ENCODE measurements around the gene GUCY2C.
A peak's percentile ranks its signal among the peaks of the same experiment; 100 is the strongest.

Gene GUCY2C

DNA sequence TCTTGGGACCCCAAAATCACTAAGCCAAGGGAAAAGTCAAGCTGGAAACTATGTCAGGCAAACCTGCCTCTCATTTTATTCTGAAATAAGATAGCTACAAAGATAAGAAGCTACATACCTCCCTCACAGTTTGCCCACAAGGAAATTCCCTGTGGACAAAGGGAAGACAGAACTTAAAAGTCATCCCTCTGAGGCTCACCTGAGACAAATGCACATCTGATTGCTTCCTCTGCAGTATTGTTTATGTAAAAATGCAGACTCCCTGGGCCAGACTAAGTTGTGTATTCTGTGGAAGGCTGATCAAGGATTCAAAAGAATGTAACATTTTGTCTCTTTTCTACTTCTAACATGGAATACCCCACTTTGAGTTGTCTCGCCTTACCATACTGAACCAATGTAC is 126.2 kb downstream of the GUCY2C start:
- TF ChIP-seq CTCF (IDR thresholded peaks at IDR 0.05; ENCODE audit: insufficient read depth, low read depth, low read length, missing control alignments), result no peak
- no peak overlapping the region for H3K4me3 ChIP-seq (ENCODE audit: low read depth, low read length)
- no peak for DNase-seq (ENCODE audit: low read depth)

DNA sequence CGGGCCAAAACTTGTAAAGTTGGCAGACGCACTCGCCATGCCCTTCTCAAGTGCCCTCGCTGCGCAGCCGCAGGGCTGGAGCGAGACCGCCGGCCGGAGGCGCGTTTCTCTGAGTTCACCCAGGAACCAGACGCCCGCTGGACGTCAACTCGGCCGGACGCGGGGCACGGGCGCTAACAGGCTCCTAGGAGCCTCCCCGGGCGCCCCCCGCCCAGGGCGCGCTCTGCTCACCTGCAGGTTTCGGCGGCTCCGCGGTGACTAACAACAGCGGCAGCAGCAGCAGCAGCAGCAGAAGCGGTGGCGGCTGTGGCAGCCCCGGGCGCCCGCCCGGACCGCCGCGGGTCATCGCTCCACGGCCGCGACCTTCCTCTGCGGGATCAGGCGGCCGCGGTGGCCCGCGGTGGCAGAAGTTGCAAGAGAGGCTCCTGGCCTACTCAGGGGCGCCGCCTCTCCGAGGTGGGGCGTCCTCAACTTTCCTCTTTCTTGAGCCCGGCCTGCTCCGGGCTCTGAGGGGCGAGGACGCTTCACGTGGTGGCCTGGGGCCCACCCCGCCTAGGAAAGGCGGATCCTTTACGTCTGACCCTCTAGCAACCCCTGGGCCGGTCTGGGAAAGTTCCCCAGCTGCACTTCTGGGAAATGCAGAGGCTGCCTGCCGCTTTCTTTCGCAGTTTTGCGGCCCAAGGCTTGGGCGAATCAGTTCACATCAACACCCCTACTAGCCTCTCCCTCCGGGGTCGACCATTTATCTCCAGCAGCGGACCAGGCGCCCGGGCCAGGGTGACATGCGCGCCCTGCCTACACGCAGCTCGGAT is 128.8 kb downstream of the GUCY2C start, which contains the start of gene PLBD1:
Gene PLBD1, minus strand, starts transcription at position 533 of the 812 bp plus-strand sequence. Its CDS starts 187 bp downstream, at position 346.
- H3K4me3 ChIP-seq (ENCODE audit: low read depth, low read length), result no peak within 1 kb of the TSS; the same call in 1 of the 2 replicates
- DNase-seq (ENCODE audit: low read depth), result peak; percentile 4
- TF ChIP-seq CTCF (IDR thresholded peaks at IDR 0.05; ENCODE audit: insufficient read depth, low read depth, low read length, missing control alignments), result no peak

GRCh38 chr12:14564336-14564959 is 132.0 kb downstream of the GUCY2C start:
- H3K4me3 ChIP-seq (ENCODE audit: low read depth, low read length), result no peak overlapping the region
- no peak for DNase-seq (ENCODE audit: low read depth)
- TF ChIP-seq CTCF (IDR thresholded peaks at IDR 0.05; ENCODE audit: insufficient read depth, low read depth, low read length, missing control alignments), result no peak

DNA sequence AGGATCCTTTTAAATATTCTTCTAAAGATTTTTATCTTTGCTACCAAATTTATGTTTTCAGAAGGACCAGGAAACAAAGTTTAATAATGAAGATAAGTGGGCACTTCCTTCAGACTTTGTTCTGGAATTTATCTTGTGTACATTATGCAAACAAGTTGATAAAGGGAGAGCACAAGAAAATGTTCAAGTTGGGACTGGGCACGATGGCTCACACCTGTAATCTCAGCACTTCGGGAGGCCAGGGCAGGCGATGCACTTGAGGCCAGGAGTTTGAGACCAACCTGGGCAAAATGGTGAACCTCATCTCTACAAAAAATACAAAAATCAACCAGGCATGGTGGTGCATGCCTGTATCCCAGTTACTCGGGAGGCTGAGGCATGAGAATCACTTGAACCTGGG is 133.4 kb downstream of the GUCY2C start:
- TF ChIP-seq CTCF (IDR thresholded peaks at IDR 0.05; ENCODE audit: insufficient read depth, low read depth, low read length, missing control alignments), result no peak
- no peak for DNase-seq (ENCODE audit: low read depth)
- H3K4me3 ChIP-seq (ENCODE audit: low read depth, low read length), result no peak overlapping the region
